ENCODE results near the gene COL15A1.

The COL15A1 gene

DNA sequence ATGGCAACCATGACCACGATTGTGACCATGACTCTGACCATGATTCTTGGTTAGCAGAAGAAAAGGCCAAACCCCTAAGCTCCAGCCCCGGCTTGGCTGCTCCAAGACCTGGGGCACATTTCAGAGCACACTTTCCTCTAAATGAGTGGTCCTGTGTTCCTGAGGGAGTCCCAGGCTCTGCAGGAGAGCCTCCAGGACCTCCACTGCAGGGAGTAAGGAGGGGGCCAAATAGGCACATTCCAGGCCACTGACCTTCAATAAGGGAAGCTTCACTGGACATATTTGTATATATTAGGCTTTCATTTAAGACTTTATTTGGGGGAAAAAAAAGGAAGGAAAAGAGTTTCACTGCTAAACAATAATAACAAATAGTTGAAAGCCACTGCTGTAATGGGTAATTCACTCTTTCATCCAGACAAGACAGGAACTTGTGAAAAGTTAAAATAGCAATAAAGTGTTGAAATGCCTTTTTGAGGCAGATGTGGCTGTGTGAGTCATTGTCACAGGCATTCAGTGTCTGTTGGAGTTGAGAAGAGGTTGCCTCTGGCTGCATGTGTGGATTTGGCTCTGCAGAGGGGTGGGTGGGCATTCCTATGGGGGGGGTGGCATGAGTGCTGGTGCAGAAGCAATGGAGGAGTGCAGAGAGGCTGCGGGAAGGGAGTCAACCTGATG, 97.3 kb downstream of the COL15A1 start:
- DNase-seq: no peak

DNA sequence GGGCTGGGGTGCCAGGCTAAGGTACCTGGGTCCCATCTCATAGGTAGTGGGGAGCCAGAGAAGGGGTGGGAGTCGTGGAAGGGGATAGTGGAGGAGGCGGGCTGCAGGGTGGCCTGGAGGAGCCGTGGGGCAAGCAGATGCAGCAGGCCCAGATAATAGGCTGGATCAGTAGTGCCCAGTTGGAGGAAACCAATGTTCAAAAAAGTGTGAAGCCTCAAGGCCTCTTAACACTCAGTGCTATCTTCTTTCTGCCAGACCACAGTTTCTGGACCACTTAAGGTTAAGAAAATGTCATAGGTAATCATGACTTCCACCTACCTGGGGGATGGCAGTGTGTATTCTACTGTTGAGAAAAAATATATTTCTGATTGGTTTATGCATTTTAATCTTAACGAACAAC, 97.9 kb downstream of the COL15A1 start:
- no peak for DNase-seq

DNA sequence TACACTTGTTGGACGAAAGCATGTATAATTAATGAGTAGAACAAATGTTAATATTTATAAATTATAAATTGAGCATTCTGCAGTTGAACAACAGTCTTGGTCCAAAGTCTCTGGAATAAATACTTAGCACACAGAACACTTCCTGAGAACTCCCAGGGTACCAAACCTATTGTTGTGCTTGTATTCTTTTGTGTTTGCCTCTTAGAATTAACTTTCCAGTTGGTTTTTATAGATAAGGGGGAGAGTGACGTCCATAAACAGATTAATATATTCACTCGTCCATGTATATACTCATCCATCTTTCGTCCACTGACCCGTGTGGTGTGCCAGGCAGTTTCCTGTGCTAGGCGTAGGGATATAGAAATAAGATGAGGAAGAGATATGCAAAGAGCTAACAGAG, 98.9 kb downstream of the COL15A1 start:
- no peak for DNase-seq

DNA sequence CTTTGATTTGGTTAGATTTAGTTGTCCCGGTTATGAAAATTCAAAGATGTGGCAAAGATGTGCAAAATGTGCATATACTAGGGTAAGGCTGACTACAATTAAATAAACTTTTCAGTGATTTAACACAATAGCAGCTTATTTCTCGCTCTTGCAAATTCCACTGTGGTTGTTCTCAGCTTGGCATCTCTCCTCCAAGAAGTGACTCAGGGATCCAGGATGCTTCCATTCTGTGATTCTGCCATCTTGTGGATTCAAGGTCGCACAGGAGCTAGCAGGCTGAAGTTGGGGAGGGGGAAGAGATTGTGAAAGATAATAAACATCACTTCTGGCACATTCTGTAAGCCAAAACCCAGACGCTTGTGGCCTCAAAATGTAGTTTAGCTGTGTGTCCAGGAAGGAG, 101.1 kb downstream of the COL15A1 start:
- no peak for DNase-seq

DNA sequence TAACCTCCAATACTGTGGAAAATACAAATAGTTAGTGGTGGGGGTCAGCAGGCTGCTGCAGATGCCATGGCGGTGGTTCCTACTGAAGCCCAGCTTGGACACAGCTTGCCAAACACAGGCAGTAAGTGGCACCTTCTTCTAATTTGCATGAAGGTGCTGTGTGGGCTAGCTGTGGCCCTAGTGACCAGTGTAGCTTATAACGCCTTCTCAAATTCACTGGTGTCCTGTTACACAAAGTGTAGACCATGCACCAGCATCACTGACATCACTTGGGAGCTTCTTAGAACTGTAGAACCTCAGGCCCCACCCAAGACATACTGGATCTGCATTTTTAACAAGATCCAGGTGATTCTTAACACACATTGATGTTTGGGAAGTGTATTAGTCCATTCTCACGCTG, 102.4 kb downstream of the COL15A1 start:
- no peak for DNase-seq

DNA sequence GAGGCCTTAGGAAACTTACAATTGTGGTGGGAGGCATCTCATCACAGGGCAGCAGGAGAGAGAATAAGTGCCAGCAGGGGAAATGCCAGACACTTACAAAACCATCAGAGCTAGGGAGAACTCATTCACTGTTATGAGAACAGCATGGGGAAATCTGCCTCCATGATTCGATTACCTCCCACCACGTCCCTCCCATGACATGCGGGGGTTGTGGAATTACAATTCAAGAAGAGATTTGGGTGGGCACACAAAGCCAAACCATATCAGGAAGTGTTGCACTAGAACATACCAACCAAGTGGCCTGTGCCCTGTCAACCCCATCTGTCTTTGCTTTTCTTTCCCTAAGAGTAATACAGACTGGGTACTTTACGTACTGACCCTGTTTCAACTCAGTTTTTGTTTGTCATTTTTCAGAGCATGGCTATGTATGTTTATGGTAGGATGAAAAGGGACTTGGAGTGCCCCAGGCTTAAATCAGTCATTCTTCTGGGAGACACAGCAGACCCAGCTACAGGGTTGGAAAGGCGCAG, 102.9 kb downstream of the COL15A1 start:
- no peak for DNase-seq

DNA sequence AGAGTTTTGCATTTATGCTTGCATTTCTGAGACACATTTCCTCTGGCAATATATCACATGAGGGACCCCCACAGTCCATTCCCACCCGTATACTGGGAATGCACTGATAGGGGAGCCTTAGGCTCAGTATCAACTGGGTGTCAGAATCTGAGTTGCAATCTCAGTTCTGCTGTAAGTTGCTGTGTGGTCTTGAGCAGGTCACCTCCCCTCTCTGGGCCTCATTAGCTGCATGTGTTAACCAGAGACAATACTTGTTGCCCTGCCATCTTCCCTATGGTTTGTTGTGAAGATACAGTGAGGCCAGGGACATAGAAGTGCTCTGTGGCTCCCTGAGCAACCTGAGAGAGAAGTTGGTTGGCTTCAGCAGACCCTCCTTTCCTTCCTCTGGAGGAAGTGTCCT, 105.5 kb downstream of the COL15A1 start:
- DNase-seq: no peak

DNA sequence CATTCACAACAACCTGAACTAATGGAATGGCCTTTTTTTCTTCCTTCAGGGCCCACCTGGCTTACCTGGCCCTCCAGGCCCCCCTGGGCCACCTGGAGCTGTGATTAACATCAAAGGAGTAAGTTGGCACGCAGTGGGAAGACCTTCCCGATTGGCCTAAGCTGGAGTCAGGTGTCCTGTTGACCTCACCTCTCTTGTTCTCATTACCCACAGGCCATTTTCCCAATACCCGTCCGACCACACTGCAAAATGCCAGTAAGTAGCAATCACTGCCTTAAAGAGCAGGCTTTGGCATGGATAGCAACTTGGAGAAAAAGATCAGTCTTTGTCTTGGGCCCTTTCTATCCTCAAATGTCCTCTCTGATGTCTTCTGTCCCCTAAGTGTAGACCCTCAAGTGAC, 105.9 kb downstream of the COL15A1 start:
- DNase-seq: no peak

DNA sequence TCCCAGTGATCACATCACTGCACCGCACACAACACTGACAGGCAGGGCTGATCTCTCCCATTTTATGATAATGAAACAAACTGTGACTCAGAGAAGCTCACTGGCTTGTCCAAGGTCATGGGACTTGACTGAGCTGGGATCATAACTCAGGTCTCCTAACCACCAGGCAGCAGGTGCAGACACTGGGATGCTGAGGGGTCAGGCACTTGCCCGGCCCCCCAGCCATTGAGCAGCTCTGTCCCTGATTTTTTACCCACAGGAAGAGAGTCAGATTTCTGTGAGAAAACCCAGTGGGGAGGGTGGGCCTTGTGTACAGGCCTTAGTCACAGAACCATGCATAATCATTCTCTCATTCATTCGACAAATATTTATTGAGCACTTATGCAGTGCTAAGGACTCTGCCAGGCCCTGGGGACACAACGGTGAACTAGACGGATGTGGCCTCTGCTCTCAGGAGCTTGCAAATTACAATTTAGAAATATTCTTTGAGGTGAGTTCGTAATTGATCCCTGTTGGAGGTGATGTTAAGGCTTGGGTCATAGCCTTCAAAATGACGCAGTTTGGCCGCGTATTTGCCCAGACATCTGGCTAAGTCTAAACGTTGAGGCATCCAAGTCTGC, 106.7 kb downstream of the COL15A1 start:
- no peak for DNase-seq

DNA sequence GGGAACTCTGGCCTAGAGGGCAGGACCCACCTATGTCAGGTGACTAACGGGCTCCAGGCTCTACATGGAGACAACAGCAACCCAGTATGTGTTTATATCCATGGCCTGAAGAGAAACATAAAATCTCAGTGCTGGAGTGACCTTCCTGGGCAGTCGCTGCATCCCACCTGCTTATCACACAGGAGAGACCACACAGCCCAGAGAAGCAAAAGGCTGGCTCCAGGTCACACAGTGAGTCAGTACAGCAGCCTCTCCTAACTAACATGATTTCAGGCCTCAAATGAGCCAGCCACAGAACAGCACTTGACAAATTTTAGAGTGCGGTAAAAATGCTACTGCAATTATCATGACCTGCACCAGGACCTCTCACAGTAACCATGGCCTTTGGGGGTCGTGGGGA, 107.2 kb downstream of the COL15A1 start:
- DNase-seq: no peak

DNA sequence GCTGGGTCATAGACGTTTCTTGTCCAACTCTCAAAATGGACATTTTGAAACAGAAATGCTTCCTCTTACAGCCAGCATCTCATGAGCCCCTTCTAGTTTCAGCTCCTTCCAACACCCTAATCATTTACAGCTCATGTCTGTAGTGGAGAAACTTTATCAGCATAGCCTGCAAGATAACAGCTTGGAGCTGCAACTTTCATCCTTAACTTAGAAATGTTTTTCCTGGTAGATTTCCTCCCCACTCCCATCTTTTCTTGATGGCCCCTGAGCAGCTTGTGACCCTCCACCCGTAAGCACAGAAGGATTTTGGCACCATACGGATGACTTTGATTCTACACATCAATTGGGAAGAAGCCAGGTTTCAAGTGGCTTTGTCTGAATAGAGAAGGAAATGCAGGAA, 107.7 kb downstream of the COL15A1 start:
- DNase-seq: no peak

DNA sequence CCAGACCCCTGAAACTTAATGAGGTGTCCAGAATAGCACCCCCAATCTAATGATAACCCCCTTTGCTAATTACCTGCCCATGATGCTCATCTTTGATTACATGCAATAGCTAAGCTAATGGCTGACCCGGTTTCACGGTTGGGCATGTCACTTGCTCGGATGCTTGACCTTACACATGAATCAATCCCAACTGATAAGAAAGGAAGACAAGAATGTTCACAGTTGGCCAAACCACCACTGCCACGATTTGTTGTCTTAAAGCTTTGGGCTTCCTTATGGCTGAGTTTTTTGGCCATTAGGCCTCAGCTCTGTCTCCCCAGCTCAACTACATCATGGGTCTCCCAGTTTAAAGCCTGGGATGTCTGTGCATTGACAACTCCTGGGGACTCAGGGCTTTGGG, 108.1 kb downstream of the COL15A1 start:
- DNase-seq: no peak

DNA sequence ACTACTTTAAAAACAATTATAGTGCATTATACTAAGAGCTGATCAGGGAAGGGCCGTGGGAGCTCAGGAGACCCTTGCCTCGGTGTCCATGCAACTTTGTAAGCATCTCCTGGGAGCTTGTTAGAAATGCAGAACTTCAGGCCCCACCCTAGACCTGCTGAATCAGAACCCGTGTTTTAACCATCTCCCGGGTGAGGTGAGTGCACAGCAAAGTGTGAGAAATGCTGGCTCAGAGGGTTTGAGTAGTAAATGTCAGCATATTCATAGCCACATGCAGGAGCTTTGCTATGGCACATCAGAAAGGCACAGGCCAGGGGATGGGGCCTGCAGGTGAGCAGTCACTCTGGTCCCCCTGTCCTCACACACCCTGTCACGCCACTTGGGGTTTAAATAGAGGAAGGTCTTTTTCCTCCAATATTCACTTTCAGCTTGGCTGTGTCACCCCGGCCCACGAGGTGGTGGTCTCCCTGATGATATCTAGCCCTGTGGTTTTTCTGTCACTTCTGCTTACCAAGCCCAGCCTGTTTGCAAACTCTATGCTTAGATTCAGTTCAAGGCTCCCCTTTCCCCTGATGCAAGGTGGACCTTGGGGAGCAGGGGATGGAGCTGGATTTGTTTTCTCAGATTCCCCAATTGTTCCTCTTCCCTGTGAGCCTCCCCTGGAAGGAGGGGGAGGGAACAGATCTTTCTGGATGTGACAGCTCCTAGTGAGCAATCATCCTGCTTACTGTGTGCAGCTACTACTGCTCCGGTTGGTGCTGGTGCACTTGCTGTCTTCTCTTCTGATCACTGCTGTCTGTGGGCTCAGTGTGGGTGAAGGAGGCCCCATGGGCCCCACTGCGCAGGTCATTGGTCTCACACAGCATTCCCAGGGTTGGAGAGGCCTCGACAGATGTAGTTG, 109.4 kb downstream of the COL15A1 start:
- DNase-seq: no peak

DNA sequence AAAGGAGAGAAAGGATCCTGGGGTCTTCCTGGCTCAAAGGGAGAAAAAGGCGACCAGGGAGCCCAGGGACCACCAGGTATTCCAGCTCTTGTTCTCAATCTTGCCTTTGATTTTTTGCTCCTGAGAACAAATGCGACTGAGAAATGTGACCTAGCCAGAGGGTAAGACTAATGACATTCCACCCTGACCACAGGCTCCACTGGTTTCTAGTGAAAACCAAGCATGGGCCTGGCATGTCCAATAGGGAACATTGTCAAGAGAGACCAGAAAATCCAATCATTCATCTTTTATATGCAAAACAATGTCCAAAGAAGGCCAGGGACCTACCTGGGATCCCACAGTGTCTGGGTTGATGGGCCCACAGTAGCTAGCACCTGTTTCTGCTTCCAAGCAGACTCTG, 110.9 kb downstream of the COL15A1 start:
- no peak for DNase-seq

DNA sequence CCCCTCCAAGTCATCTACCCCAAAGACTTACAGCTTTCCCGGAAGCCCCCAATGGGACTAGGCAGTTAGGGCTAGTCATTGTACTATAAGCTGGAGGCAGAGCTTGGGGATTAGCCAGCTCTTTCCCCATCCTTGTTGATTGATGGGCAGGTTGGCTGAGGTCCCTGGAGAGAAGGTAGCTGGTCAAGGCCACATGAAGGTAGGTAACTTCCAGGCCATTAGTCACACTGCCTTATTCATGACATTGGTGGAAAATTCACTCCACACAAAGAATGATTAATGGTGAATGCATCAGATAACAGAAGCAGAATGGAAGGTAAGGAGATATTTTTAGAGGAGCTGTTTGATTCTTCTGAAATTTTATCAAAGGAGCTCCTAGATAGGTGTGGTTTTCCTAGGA, 111.7 kb downstream of the COL15A1 start:
- no peak for DNase-seq

DNA sequence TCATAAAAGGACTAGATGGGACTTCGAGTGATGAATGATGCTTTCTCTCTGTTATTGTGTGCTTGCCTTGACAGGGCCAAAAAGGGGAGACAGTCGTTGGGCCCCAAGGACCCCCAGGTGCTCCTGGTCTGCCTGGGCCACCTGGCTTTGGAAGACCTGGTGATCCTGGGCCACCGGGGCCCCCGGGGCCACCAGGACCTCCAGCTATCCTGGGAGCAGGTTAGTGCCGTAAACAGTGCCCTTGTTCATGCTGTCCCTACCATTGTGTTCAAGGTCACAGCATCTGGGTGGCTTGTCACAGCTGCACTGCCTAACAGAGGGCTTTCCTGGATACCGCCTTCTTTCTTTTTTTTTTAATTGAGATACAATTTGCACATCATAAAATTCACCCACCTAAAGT, 112.5 kb downstream of the COL15A1 start:
- DNase-seq: no peak

DNA sequence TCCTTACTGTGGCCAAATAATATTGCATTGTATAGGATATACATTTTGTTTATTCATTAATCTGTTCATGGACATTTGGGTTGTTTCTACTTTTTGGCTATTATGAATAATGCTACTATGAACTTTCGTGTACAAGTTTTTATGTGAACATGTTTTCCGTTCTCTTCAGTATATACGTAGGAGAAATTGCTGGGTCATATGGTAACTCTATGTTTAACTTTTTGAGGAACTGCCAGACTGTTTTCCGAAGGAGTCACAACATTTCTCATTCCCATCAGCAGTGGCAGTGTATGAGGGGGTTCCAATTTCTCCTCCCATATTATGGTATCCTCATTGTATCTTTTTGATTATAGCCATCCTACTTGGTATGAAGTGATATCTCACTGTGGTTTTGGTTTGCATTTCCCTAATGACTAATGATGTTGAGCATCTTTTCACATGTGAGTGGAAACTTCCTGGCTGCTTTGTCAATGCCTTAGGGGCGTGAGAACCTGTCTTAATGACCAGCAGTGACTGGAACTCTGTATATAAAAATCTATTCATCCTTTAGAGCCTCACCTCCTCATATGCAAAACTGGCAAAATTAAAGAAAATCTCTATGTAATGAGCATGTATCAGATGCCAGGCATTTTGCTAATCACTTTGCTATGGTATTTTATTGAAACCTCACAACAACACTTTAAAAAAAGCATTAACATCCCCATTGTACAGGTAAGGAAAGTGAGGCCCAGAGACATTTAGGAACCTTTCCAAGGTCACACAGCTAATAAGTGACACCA, 113.4 kb downstream of the COL15A1 start:
- no peak for DNase-seq

DNA sequence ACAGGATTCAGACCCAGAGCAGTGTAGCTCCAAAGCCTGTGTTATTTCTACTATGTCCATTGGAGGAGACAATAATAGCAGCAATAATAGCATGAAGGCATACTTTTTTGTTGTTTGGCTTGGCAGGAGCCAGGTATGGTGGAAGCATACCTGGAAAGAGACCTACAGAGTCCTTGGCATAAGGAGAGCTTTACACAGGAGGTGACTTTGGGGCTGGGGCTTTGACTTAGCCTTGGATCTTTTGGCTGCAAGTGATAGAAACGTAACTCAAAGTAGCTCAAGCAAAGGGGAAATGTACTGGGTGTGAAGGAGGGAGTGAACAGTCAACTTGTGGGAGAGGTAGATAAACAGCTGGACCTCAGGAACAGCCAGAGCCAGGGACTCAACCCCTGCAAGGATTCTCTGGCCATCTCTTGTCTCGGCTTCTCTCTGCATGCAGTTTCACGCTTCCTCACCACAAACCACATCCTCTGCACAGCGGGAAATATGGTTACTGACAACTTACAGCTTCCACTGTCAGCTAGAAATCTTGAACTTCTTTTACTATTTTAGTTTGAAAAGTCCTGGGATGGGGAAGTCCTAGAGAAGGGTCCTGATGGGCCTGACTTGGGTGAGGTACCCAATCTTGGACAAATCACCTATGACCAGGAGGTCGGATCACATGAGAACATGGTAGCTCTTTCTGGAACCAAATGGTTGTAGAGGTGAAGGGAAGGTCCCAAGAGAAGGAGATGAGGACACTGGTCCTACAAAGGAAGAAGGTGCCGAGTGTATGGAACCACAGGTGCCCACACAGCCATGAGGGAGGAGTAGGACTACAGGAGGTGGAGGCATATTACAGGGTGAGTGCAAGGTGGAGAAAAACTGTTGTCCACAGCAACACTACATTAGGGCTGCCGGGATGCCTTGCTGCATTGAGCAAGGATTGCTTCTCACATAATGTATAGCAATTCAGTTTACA, 114.2 kb downstream of the COL15A1 start:
- DNase-seq: no peak

DNA sequence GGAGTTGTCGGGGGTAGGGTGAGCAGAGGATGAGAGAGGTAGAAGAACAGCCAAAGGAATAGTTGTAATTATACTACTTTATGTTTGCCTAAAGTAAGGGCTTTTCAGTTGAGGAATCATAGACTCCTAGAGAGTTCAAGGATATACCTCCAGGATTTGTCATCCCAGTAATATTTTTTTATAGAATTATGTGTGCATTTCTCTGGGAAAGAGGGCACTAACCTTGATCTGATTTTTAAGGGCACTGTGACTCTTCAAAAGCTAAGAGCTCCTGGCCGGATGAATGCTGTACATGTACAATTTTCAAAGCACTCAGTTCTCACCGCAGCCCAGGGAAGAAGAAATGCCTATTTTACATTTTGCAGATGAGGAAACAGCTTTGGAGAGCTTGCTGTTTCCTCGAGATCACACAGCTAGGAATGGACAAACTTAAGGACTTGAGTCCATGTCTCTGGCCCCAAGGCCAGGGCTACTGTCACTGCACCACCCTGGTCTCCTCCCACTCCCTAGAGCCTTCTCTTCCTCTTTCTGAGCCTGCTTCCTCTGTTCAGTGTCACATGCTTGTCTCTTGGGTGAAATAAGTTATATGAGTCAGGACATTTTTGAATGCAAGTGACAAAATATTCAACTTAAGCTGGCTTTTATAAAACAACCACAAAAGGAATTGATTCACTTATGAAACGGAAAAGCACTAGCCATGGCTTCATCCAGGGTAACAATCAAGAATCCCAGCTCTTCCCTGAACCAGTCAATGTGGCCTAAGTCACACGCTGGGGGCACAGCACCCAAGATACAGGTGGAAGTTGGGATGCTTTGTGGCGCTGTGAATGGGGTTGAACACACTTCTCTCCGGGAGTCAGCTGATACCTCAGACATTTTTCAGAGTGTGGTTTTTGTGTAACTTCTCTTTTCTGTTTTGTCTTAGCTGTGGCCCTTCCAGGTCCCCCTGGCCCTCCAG, 115.5 kb downstream of the COL15A1 start:
- DNase-seq: no peak

DNA sequence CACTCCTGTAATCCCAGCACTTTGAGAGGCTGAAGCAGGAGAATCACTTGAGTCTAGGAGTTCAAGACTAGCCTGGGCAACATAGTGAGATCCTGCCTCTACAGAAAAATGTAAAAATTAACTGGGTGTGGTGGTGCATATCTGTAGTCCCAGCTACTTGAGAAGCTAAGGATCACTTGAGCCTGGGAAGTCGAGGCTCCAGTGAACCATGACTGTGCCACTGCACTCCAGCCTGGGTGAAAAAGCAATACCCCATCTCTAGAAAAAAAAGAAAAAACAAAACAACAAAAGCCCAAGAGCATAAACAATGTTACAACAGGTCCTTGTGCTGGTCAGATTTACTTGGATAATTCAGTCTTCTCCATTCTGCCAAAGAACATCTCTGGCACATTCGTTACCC, 116.9 kb downstream of the COL15A1 start:
- DNase-seq: no peak

DNA sequence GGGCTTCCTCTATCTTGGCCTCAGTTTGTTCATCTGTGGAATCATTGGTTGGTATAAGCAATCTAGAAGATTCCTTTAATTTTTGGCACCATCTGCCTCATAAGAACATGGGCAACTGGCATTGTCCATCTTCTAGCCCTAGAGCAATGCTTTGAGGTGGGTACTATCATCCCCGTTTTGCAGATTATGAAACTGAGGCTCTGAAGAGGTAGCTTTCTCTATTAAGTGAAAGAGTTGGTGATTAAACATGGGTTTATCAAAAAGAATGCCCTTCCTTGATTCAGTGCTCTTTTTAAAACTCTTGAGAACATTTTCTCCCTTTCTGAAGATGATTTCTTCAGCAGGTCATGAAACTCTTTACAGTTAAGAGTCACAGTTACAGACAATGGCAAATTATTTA, 118.8 kb downstream of the COL15A1 start:
- DNase-seq: no peak

Measured in NCI-H1417 treated with DMSO at 0.1 percent for 48 hours (cell line).